GM19467 (cell line): ENCODE results near the gene FOXA3.

Experiments
- ATAC-seq: cut with Tn5 transposase; IDR thresholded peaks from one replicate; pipeline ENCODE4 v1.9.1; 2021; ENCODE audit warnings: mild to moderate bottlenecking, moderate library complexity; ENCODE audit not compliant: unreplicated experiment

FOXA3 gene

GRCh38 chr19:45863840-45864628, at the start of gene FOXA3:
Gene FOXA3 (plus strand): TSS chr19:45864326. CDS start chr19:45864457, 131 bp downstream.
- ATAC-seq: no peak

DNA sequence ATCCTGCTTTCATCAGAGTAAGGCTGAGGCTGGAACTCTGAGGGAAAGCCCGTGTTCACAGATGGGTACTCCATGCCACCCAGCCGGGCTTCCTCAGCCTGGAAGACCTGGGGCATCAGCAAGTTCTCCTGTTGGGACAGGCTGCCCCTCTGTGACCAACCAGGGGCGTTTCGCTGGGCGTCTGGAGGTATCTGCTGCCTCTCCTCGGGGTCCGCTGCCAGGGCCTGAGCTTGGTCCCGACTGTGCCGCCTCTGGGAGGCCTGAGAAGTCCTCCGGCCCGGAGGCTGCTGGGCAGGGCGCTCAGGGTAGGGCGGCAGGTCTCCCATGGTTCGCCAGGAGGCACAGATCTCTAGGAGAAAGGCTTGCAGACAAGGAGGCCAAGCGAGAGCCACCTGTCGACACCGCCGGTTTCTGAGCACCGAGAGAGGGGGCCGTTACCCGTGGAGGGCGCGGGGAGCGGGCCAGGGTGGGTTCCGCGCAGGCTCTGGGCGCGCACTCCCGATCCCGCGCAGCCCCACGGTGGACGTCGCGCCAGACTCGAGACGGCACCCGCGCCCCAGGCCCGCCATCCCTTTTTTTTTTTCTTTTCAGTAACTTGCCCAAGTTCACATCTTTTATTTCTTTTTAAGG, 49.2 kb upstream of the FOXA3 start, which contains the start of gene RSPH6A:
Gene RSPH6A (minus strand): TSS at position 458 of the 630 bp plus-strand sequence. CDS start 132 bp downstream, at position 326.
- no peak for ATAC-seq

- ATAC-seq: no peak
These were observed 48.5 kb upstream of the FOXA3 start for GRCh38 chr19:45815481-45816216.

GRCh38 chr19:45816236-45817009, 47.7 kb upstream of the FOXA3 start:
- ATAC-seq: no peak

- peak; percentile 90 for ATAC-seq
These were observed 47.0 kb upstream of the FOXA3 start for GRCh38 chr19:45817010-45817724.

DNA sequence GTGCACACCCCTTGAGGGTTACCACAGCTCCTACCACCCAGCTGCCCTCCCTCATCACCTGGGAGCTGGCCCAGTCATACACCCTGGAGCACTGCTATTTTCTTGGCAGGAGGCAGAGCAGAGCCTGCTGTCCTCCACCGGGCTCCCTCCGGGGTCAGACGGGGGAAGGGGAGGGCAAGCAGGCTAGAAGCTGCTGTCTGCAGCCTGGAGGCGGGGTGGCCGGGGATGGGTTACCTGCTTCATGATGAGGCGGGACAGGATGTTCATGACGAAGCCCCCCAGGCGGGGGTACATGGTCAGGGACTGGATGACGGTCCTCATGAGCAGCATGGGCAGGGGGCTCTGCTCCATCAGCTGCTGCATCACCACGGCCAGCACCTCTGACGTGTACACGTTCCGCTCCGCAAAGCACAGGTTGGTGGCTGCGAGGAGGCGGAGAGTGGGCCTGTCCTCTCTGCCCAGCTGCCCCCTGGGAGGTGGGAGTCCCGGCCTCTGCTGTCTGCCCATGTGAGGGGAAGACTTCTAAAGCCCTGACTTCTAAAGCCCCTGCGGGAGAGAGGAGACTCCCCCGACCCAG, 46.3 kb upstream of the FOXA3 start:
- no peak for ATAC-seq

DNA sequence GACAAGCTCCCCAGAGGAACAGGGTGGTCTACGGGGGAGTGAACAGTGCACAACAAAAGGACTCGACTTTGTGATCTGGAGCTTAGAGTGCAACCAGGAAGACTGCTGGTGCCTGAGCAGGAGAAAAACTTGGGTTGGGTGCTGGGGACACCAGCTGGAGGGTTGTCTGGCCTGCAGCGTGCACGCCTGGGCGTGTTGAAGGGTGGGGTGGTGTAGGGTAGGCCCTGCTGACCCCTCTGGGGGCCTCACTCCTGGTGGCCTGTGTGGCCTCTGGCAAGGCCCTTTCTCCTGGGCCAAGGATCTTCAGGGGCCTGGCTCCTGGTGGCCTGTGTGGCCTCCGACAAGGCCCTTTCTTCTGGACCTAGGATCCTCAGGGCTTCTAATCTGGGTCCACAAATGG, 44.4 kb upstream of the FOXA3 start:
- ATAC-seq: no peak

DNA sequence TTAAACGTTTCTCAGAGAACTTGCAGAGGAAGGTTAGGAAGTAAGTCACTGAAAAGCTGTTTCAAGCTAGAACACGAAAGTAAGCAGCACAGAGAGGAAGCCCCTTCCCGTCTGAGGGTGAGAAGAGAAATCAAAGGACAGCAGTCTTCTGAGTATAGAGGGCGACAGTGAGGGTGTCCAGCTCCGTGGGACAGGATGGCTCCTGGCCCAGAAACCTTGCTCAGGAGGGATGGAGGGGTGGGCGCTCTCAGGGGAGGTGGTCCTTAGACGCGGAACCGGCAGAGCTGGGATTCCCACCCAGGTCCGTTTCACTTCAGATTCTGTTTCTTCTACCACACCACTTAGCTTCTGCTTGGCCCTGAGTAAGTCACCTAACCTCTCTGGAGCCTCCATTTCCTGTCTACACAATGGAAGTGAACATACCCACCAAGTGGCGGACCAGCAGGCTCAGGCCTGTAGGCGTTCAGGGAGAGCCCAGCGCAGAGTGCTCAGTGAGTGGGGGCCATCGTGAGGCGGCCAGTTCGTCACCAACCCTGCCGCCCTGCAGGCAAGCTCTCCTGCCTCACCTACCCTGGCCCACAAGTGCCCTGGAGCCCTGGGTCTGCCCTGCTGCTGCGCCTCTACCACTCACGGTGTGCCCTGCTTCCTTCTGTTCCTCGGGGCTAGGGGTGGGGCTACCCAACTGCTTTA, 43.6 kb upstream of the FOXA3 start:
- no peak for ATAC-seq

DNA sequence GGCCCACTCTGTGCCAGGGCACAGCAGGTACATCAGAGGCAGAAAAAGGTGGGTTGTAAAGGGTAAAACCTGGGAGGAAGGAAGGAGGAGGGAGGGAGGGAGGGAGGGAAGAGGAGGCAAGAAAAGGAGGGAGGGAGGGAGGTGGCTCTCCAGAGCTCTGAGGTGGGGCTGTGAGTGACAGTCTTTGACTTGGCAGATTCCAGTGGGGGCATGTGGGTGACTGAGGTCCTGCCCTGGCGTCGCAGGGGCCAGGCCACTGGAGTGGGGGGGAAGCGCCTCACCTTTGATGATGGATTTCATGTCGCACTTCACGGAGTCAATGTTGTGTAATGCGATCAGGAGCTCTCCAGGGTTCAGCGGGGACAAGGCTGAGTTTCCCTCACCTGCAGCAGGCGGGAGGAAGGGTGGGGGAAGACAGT, 43.0 kb upstream of the FOXA3 start:
- no peak for ATAC-seq

- ATAC-seq: no peak
These were observed 42.6 kb upstream of the FOXA3 start for GRCh38 chr19:45821570-45821969.

DNA sequence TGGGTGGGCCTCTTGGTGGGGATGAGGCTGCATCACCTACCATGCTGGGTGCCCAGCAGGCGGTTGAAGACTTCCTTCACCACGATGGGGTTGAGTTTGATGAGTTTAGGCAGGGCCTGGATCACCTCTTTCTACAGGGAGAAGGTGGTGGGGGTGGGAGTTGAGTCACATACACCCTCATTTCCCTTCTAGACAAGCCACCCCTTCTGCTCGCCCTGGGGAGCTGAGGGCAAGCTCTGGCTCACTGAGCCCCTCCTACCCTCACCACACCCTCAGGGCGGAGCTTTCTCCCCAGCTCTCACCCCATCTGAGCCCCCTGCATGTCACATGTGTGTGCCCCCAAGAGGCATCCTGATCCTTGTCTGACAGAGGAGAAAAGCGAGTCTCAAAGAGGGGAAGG, 41.4 kb upstream of the FOXA3 start:
- no peak for ATAC-seq

GRCh38 chr19:45823182-45823581, 40.9 kb upstream of the FOXA3 start:
- ATAC-seq: no peak

DNA sequence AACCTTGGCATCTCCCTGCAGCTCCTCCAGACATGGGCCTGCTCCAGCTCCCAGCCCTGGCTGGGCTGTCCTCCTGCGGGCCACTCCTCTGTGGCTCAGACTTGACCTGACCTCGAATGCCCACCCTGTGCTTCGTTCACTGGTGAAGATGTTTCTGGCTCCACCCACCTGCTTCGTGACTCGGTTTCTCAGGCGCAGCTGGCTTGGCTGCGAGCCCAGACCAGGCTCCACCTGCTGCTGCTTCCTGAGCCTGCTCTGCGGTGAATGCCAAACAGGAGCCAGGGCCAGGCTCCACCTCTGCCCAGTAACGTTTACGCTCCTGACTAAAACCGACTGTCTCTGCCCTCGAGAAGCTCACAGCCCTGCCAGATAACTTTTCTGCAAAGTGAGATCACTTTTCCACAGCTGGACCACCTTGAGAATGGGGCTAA, 40.1 kb upstream of the FOXA3 start:
- ATAC-seq: no peak

GRCh38 chr19:45824531-45825262, 39.4 kb upstream of the FOXA3 start:
- ATAC-seq: no peak

DNA sequence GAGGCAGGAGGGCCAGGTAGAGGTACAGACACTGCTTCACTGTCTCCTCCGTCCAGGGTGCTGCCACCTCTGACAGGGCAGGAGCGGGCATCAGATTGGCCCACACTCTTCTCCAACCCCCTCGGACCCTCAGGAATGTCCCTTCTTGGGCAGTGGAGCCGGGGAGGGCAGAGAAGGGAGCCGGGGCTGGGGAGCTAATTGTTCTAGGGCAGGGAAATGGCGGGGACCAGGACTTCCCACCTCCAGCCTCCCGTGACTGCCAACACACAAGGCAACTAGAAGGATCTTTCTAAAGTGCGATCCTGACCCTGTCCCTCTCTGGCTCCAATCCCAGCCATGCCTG, 38.9 kb upstream of the FOXA3 start:
- no peak for ATAC-seq

- no peak for ATAC-seq
These were observed 37.9 kb upstream of the FOXA3 start for GRCh38 chr19:45825917-45826893.

- ATAC-seq: no peak
These were observed 37.2 kb upstream of the FOXA3 start for GRCh38 chr19:45826934-45827333.
